K562 treated with DMSO at 1 percent for 24 hours (cell line): ENCODE results near the gene SLC6A12. TPM values are rescaled to one million over a fixed set of nuclear protein-coding genes. Genes with fewer than 3 reads are reported as not detected.

Experiments used
- total RNA-seq: library from RNA; unstranded; fragments of 300-600 nt; gene quantifications from 2 replicates; pipeline ENCODE4 v1.2.3, GENCODE V29; 2022; ENCODE audit warnings: low read depth; ENCODE audit not compliant: insufficient read depth

The SLC6A12 gene
- total RNA-seq = 0.13 TPM in 1 of 2 replicates, not detected in the other

DNA sequence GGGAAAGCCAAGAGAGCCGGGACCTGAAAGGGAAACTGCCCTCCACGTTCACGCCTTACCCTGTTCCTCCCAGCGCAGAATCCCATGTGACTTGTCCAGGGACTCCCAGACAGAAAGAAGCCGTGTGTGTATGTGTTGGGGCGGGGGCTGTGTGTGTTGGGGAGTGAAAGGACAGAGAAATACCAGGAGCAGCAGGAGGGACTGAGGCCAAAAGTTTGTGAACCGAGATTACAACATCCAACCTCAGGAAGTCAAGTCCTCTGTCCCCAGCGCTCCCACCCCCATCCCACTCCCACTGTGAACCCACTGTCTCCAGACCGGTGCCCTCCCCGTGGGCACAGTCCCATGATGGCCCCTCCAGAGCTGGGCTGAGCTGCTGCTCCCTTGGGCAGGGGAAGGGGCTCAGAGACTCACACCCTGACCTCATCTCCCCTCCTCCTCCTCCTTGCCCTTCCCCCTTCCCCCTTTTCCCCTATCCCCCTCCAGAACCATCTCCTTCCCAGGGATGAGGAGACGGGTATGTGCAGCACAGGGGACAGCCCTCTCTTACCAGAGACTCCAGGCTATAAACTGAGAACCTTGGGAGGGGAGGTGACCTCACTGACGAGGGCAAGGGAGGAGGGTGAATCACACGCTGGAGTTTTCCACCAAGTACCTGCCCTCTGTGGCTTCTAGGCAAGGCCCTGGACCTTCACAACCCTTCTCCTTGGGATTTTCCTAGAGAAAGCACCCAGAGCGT lies at the start of gene SLC6A12:
TSS of gene SLC6A12 (minus strand) at position 155 of the 739 bp plus-strand sequence. CDS start 4,171 bp downstream, outside the sequence.

DNA sequence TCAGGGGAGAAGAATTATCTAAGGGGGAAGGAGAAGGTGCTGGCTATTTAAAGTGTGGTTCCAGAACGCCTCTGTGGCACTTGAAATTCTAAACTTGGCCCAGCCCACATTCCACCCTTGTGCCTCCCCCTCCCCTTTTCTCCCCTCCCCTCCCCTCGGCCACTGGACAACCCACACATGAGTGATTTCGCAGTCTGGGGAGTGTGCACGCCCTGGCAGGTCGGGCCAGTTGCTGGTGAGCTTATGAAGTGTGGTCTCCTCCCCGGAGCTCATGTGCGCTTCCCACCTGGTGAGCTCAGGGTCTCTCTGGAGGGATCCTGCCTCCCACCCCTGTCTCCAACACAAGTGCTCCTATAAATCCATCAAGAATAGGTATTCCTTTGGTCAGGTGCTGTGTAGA lies 48.9 kb upstream of the SLC6A12 start, which contains the start of gene SLC6A13:
TSS of gene SLC6A13 (minus strand) at position 20 of the 400 bp plus-strand sequence. CDS start 2,784 bp downstream, outside the sequence.

Other genes starting within 250 kb of the SLC6A12 start
- gene IQSEC3, start 147.4 kb downstream of the SLC6A12 start, total RNA-seq = 0.13 and 0.17 TPM in 2 replicates
- gene SLC6A13, start 48.7 kb upstream of the SLC6A12 start, total RNA-seq = 0.74 TPM in 1 of 2 replicates, not detected in the other
- gene KDM5A, start 175.2 kb upstream of the SLC6A12 start, total RNA-seq = 13.6 and 15.7 TPM in 2 replicates
- 14.7 and 15.1 TPM in 2 replicates for gene CCDC77, start 187.5 kb upstream of the SLC6A12 start, total RNA-seq
- gene B4GALNT3, start 245.8 kb upstream of the SLC6A12 start, total RNA-seq = 0.21 TPM in 1 of 2 replicates, not detected in the other